HuH-7 (cell line): ENCODE results near the gene MED12L.
"Not testable (repeated sequence)": the region's sequence is repeated elsewhere in the genome, so short reads cannot be mapped to it uniquely, and the experiment has no call there.

Source experiments
- DNase-seq: peaks from one replicate; pipeline ENCODE4 v3.0.0; 2011; ENCODE audit warnings: low spot score

MED12L gene

DNA sequence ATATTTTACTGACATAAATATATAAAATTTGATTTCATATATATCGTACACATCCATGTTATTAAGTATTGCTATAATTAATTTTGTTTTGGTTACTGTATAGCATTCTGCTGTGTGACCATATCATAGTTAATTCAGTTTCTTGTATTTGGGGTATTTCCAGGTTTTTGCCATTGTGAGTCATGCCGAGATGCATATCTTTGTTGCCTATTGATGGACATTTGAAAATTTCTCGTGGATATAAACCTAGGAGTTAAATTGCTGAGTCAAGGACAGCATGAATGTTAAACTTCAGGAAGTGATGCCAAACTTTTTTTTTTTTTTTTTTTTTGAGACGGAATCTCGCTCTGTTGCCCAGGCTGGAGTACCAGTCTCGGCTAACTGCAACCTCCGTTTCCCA lies 151.3 kb downstream of the MED12L start:
- DNase-seq: no peak

GRCh38 chr3:151242006-151242405 lies 156.5 kb downstream of the MED12L start:
- not testable (repeated sequence) for DNase-seq

DNA sequence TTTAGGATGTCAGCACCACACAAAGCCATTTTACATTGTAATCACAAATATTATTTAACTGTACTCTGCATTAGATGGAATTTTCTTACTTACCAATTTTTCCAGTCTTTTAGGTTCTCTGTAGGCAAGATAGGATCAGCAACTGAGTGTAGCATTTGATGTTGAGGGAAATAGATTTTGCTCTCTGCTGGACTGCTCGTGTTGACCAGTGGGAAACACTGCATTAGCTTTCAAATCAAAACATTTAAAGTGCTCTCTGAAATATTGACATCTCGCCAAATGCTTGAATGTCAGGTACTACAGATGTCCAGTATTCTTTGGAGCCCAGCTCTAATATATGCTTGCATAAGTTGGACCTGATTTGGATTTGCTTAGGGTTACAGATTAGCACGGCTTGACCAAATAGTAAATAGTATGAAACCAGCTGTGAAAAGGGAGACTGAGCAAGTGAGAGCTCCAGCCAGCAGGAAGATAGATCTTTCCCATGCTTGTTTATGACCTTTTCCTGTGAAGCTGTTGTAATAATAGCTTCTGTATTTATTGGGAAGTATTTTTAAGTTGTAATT lies 163.4 kb downstream of the MED12L start:
- DNase-seq: no peak

- no peak for DNase-seq
Measured at GRCh38 chr3:151256749-151257148, 171.3 kb downstream of the MED12L start.

DNA sequence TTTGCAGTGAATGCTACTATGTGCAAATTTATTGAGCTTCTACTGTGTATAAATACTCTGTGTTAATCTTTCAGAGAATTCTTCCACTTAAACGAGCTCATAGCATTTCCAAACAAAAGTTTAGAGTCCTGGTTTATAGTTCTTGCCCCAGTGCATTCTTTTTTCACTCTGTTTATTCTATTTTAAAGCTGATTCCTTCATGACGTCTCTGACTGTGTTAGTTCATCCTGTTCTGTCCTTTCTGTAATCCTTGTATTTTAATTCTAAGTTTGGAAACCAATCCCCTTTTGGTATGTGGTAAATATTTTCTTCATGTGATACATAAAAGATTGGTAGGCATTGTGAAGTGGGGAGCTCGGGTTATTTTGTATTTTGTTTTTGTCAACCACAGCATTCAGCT lies 174.2 kb downstream of the MED12L start:
- DNase-seq: no peak

DNA sequence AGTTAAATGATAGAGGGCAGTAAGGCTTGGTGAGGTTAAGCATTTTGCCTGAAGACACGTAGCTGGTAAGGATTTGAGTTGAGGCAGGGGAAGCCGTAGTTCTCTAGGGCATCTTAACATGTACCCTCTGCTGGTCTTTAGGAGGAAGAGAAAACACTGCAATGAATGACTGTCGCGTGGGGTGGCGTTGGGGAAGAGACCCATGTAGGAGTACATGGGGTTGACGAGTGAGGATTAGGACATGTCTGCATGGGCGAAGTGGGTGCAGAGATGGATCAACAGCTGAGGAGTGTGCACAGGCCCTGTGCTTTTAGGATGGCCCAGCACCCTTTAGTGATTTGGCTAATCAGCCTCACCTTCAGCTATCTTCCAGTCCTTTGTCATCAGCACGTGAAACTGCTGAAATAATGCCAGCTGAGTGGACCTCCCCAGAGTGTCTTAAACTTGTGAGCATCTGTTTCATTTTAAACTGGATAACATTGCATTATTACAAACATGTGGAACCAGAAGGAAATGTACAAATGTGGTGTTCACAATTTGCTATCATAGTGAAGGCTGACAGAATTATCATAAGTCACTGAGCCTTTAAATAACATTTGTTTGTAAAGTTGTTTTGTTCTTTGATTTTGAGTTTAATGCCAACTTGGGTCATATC lies 177.5 kb downstream of the MED12L start:
- DNase-seq: no peak

DNA sequence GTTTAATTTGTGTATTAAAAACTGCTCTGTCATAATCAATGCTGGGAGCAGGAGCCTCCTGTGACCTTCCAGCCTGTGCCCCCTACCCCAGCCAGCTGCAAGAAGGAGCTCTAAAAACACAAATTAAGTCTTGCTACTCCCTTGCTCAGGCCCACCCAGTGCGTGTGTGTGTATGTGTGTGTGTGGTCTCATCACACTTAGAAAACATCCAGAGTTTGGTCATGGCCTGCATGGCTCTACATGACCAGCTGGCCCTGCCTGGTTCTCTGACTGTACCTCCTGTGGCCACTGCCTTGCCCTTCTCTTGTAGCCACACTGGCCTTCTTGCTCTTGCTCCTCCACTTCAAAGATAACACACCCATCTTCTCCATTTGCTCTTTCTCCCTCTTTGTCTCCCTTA lies 179.1 kb downstream of the MED12L start:
- DNase-seq: no peak

DNA sequence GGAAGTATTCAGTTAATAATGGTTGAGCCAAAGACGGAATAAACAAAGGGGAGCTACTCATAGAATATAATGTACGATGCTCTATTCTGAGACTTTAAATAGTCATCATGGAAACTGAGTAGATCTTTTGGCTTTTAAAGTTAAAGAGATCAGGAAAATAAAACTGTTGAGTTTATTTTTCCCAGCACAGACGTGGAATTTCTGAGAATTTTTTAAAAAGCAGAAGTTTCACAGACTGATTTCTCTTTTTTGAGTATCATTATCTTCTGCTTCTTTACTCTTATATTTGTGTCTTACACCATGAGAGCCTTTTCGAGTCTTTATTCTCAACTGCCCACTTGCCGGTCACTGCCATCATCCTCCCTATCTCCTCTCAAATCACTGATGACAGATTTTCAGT lies 179.7 kb downstream of the MED12L start:
- no peak for DNase-seq

GRCh38 chr3:151265866-151266265 lies 180.4 kb downstream of the MED12L start:
- DNase-seq: no peak

GRCh38 chr3:151267066-151267465 lies 181.6 kb downstream of the MED12L start:
- no peak for DNase-seq

- no peak for DNase-seq
Measured at GRCh38 chr3:151268267-151269235, 183.1 kb downstream of the MED12L start.

GRCh38 chr3:151269631-151270030 lies 184.2 kb downstream of the MED12L start:
- no peak for DNase-seq

DNA sequence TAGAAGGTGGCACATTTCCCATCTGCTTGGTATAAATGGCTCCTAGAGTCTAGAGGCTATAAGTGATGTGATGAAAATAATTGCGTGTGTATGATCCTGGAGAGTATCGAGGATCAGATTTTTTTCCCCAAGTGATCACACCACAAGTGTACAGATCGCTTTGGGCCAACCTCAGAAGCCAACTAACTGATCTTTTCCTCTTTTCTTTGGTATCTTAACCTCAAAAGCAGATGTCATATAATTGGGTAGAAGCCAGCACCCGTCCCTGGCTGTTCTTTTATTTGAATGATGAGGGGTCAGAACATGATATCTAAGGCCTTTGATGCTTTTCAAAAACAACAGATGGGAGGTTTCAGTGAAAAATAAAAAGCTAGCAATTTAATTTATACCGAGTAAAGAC lies 189.6 kb downstream of the MED12L start:
- DNase-seq: no peak

- DNase-seq: no peak
Measured at GRCh38 chr3:151276038-151276686, 190.7 kb downstream of the MED12L start.

GRCh38 chr3:151276687-151277042 lies 191.2 kb downstream of the MED12L start:
- DNase-seq: no peak

DNA sequence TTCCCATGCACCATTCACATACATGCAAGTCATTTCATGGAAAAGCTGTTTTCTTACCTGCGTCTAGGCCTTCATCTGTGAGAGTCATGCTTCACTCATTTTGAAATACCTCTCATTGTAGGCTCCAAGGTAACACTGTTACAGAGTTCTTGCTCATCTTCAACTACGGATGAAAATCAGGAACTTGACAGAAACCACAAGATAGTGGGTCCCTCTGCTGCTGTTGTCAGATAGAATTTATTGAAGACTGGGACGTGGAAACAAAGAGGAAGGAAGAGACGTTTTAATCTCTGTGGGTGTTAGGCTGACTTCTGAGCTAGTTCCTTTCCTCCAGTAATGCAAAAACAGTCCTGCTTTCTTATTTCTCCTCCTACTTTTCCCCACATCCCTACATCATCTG lies 192.8 kb downstream of the MED12L start, which contains the start of gene P2RY14:
Gene P2RY14, minus strand, starts transcription at position 313 of the 400 bp plus-strand sequence. CDS start 64,226 bp downstream, outside the sequence.
- DNase-seq: no peak

- DNase-seq: no peak
Measured at GRCh38 chr3:151281671-151282324, 196.3 kb downstream of the MED12L start.

DNA sequence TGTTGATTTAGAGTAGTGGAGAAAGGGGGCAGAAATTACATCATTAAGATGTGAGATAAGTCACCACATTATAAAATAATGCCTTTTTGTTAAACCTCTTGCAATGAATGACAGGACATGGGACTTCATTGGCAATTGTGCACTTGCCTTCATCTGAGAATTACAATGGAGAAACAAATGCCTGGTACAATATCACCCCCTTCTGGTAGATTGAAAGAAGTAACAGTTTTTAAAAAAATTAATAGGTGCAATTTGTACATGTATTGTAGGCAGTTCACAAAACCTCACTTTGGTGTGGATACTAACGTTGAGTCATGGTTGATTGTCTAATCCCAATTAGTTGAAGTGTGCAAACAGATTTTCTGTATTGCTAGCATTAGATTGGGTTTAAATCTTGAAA lies 197.5 kb downstream of the MED12L start:
- peak; percentile 10 for DNase-seq

- no peak for DNase-seq
Measured at GRCh38 chr3:151283387-151283786, 197.9 kb downstream of the MED12L start.

DNA sequence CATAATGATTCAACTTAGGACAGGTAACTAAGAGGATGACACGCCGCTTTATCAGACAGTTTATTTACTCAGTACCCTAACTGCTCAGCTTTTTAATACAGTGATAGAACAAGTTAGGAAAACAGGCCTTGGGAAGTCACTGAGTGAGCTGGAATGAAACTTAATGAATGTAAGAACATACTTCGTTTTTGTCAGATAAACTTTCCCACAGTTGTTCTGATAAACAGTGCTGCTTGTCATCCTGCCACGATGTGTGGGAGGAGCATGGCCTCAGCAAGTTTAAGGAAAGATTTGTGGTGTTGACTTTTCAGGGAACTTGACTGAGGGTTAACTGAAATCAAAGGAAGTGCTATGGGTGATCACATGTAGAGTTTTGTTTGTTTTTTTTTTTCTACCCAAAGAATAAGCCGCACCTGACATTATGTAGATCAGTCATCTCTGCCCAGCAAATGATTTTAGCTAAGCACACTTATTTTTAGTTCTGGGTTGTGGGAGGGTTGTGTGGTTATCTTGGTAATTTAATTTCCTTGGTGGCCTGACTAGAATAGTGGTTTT lies 198.5 kb downstream of the MED12L start:
- no peak for DNase-seq

GRCh38 chr3:151285940-151286339 lies 200.5 kb downstream of the MED12L start:
- no peak for DNase-seq

- DNase-seq: no peak
Measured at GRCh38 chr3:151289445-151289844, 204.0 kb downstream of the MED12L start.
